SK-N-SH (cell line): ENCODE results near the gene MAP2K2. TPM values are rescaled to one million over a fixed set of nuclear protein-coding genes. Genes with fewer than 3 reads are reported as not detected.
A peak's percentile ranks its signal among the peaks of the same experiment; 100 is the strongest.

Source experiments
- CTCF ChIA-PET: fragments of 300-600, 350-600 bp; formaldehyde crosslinking; extraction: SDS; loops from one replicate; lab custom pipeline; 2021; lab: Yijun Ruan, JAX
- POLR2A ChIA-PET: fragments of 350-600 bp; sonication (Branson Sonifier 250); formaldehyde crosslinking; extraction: SDS; loops from one replicate; lab custom pipeline; 2020; ENCODE audit warnings: antibody characterized with exemption, inconsistent platforms; lab: Yijun Ruan, JAX
- DNase-seq: peaks from one replicate; pipeline ENCODE4 v3.0.0; 2012
- H2AFZ ChIP-seq: fragments of 200-600 bp; sonication (generic); 2 replicates; pipeline ENCODE4 v1.8.1; 2016; ENCODE audit warnings: antibody characterized with exemption, mild to moderate bottlenecking, low read depth
- H3F3A ChIP-seq: fragments of 200-600 bp; sonication (generic); replicated peaks from 2 replicates; pipeline ENCODE3; 2016; ENCODE audit warnings: antibody characterized with exemption, mild to moderate bottlenecking; ENCODE audit not compliant: insufficient read depth
- H3K27ac ChIP-seq, 2 experiments: fragments of 200-500 bp in 1 of 2; fragments of 200-600 bp in 1 of 2; sonication (Bioruptor generic) in 1 of 2; sonication (generic), shearing (Covaris generic) in 1 of 2; 2 replicates each; pipeline versions ENCODE4 v1.5.1 to v1.6.1; 2014 to 2016; ENCODE audit warnings: low read depth in 2 of 2, inconsistent platforms in 1 of 2, low read length in 1 of 2, mild to moderate bottlenecking in 1 of 2, mixed read lengths in 1 of 2
- H3K27me3 ChIP-seq: fragments of 200-600 bp; sonication (generic), shearing (Covaris generic); 2 replicates; pipeline ENCODE4 v1.6.1; 2016; ENCODE audit warnings: mixed run types; ENCODE audit not compliant: insufficient read depth
- H3K36me3 ChIP-seq, 2 experiments: fragments of 200-500 bp in 1 of 2; fragments of 200-600 bp in 1 of 2; sonication (Bioruptor generic) in 1 of 2; sonication (generic) in 1 of 2; replicated peaks in 1 of 2; 2 replicates each; pipeline versions ENCODE3 to v1.5.1; 2014 to 2016; ENCODE audit warnings: low read length in 1 of 2, mild to moderate bottlenecking in 1 of 2; ENCODE audit not compliant: insufficient read depth in 2 of 2, control insufficient read depth in 1 of 2
- H3K4me1 ChIP-seq, 2 experiments: fragments of 200-500 bp in 1 of 2; fragments of 200-600 bp in 1 of 2; sonication (Bioruptor generic) in 1 of 2; sonication (generic), shearing (Covaris generic) in 1 of 2; 2 replicates each; pipeline versions ENCODE4 v1.5.1 to v1.6.1; 2014 to 2016; ENCODE audit warnings: low read depth in 1 of 2, low read length in 1 of 2, mixed run types in 1 of 2; ENCODE audit not compliant: insufficient read depth in 2 of 2, control insufficient read depth in 1 of 2
- H3K4me2 ChIP-seq: fragments of 200-600 bp; sonication (generic), shearing (Covaris generic); 2 replicates; pipeline ENCODE4 v1.6.1; 2017; ENCODE audit warnings: mixed run types
- H3K4me3 ChIP-seq, 2 experiments: fragments of 200-500 bp in 1 of 2; fragments of 200-600 bp in 1 of 2; sonication (Bioruptor generic) in 1 of 2; sonication (generic), shearing (Covaris generic) in 1 of 2; 2 replicates each; pipeline versions ENCODE4 v1.5.1 to v1.8.1; 2014 to 2016; ENCODE audit warnings: low read depth in 2 of 2, inconsistent platforms in 1 of 2, low read length in 1 of 2, mild to moderate bottlenecking in 1 of 2, mixed read lengths in 1 of 2, moderate library complexity in 1 of 2
- H3K79me2 ChIP-seq: fragments of 200-600 bp; sonication (generic); 2 replicates; pipeline ENCODE4 v1.8.1; 2017; ENCODE audit warnings: mild to moderate bottlenecking; ENCODE audit not compliant: insufficient read depth
- H3K9ac ChIP-seq: fragments of 200-600 bp; sonication (generic); 2 replicates; pipeline ENCODE4 v1.6.1; 2017; ENCODE audit warnings: mixed run types
- H3K9me2 ChIP-seq: fragments of 200-600 bp; sonication (generic); 2 replicates; pipeline ENCODE4 v1.6.1; 2017; ENCODE audit warnings: mixed run types
- H3K9me3 ChIP-seq: fragments of 200-600 bp; sonication (generic); 2 replicates; pipeline ENCODE4 v1.6.1; 2017; ENCODE audit warnings: mixed run types, mild to moderate bottlenecking, moderate library complexity
- H4K20me1 ChIP-seq: fragments of 200-600 bp; sonication (generic); 2 replicates; pipeline ENCODE4 v1.6.1; 2017; ENCODE audit warnings: mild to moderate bottlenecking, mixed run types; ENCODE audit not compliant: insufficient read depth
- EZH2phosphoT487 ChIP-seq: fragments of 200-600 bp; sonication (generic); IDR thresholded peaks from 2 replicates; pipeline ENCODE4 v1.6.1; 2017; ENCODE audit warnings: low read depth, mixed run types, mild to moderate bottlenecking, antibody characterized with exemption, moderate library complexity, borderline replicate concordance
- FOSL2 ChIP-seq: IDR thresholded peaks from 2 replicates; pipeline ENCODE4 v1.4.0; 2012; ENCODE audit warnings: low read depth, mild to moderate bottlenecking, moderate library complexity, borderline replicate concordance
- GABPA ChIP-seq: IDR thresholded peaks from 2 replicates; pipeline ENCODE4 v1.4.0; 2012; ENCODE audit warnings: low read depth, mild to moderate bottlenecking
- IRF3 ChIP-seq: fragments of 150-350 bp; IDR thresholded peaks from 2 replicates; pipeline ENCODE4 v1.6.1; 2016; ENCODE audit warnings: mild to moderate bottlenecking, low read depth, low read length
- MAX ChIP-seq: IDR thresholded peaks from 2 replicates; pipeline ENCODE4 v1.4.0; 2012; ENCODE audit warnings: low read depth
- MXI1 ChIP-seq: IDR thresholded peaks from 2 replicates; pipeline ENCODE4 v1.6.1; 2012; ENCODE audit warnings: mild to moderate bottlenecking, low read depth, low read length, improper control_type of control experiment
- PBX3 ChIP-seq: IDR thresholded peaks from 2 replicates; pipeline ENCODE4; 2012
- TAF1 ChIP-seq: IDR thresholded peaks from 2 replicates; pipeline ENCODE4 v1.6.1; 2012; ENCODE audit warnings: low read depth, mild to moderate bottlenecking, low read length, moderate library complexity, borderline replicate concordance
- TCF12 ChIP-seq: IDR thresholded peaks from 2 replicates; pipeline ENCODE4 v1.4.0; 2012
- USF1 ChIP-seq: IDR thresholded peaks from 2 replicates; pipeline ENCODE4 v1.4.0; 2012; ENCODE audit warnings: low read depth, borderline replicate concordance
- WGBS: methylation state at CpG from one replicate; pipeline ENCODE4 v1.1.6; 2017; ENCODE audit warnings: low lambda C conversion rate; 5-methylcytosine and 5-hydroxymethylcytosine counted together
- polyA plus RNA-seq, 3 experiments: library from polyadenylated mRNA; depleted of rRNA; stranded (reverse); fragments of >200 nt; gene quantifications; 2 replicates each; pipeline ENCODE4 v1.2.3, GENCODE V29; 2012

Gene MAP2K2
- polyA plus RNA-seq, 1 of the 3 experiments (the other 2 are of a cell fraction): 114 TPM

GRCh38 chr19:4065430-4066175, 58.3 kb downstream of the MAP2K2 start:
- Histone ChIP-seq H4K20me1 (peaks cover 44% of the 10 kb centered on the region), H3K27me3 (no peaks in the 10 kb centered on the region), H3K27ac (peak overlapping the region in 1 of 2 experiments; percentile 85; a peak in 2 of 4 replicates), H3K4me1 (peaks cover 0 to 16% of the 10 kb centered on the region in 2 experiments; a peak in 1 of 4 replicates), H3K9me2 (no peaks in the 10 kb centered on the region), H3K9ac (no peak overlapping the region), H3K36me3 (peaks cover 3 to 13% of the 10 kb centered on the region in 2 experiments), H3K4me2 (no peak overlapping the region), H2AFZ (no peak overlapping the region), H3F3A (peaks cover 4% of the 10 kb centered on the region), H3K9me3 (no peaks in the 10 kb centered on the region), H3K79me2 (peaks cover 48% of the 10 kb centered on the region), H3K4me3 (peak overlapping the region in 1 of 2 experiments; percentile 80; a peak in 2 of 4 replicates)
- TF ChIP-seq GABPA: 0 out of 2 replicates have a peak, but pooled peaks have one; percentile 20
- 0 out of 2 replicates have a peak, but pooled peaks have one; percentile 6 for TF ChIP-seq TCF12
- peak; percentile 32; the same call in 1 of the 2 replicates for TF ChIP-seq TAF1
- no peak for TF ChIP-seq FOSL2
- TF ChIP-seq EZH2phosphoT487: no peak
- TF ChIP-seq IRF3: peak; percentile 39
- TF ChIP-seq PBX3: peak; percentile 97
- WGBS: 0% methylated on average over 2 of the region's 98 CpGs
- POLR2A ChIA-PET: interaction anchor here (0.6 to 1.2 kb wide), 4 partner anchors 58 to 590 kb away, joined by 3 to 4 read pairs (median 4); partner anchors contain the start of genes EEF2 and PIAS4
- CTCF ChIA-PET: interaction anchor here (0.8 to 1.0 kb wide), 2 partner anchors 74 to 80 kb away, joined by 3 read pairs; partner anchors contain the start of gene EEF2
- peak; percentile 99 for DNase-seq

- 0% methylated on average over 4 of the region's 57 CpGs for WGBS
- TF ChIP-seq TAF1 (0 out of 2 replicates have a peak, but pooled peaks have one; percentile 10), MAX (peak; percentile 84), USF1 (peak; percentile 33), MXI1 (peak; percentile 66; the same call in 1 of the 2 replicates), TCF12 (no peak)
- H3K9me3 ChIP-seq: no peaks in the 10 kb centered on the region
- peaks cover 57% of the 10 kb centered on the region for H3K79me2 ChIP-seq
- H3K4me3 ChIP-seq: peak overlapping the region; percentile 72 to 81
- H3K9ac ChIP-seq: peak overlapping the region; percentile 84
- peaks cover 4% of the 10 kb centered on the region for H3F3A ChIP-seq
- peaks cover 3 to 13% of the 10 kb centered on the region in 2 experiments for H3K36me3 ChIP-seq
- H3K27ac ChIP-seq: peak overlapping the region; percentile 59 to 85
- no peaks in the 10 kb centered on the region for H3K9me2 ChIP-seq
- peak; percentile 86 for DNase-seq
- ChIA-PET POLR2A (no interaction called here), CTCF (interaction anchor here (1.0 kb wide), 1 partner anchor 79 kb away, joined by 3 read pairs; the partner anchor contains the start of gene EEF2)
- no peak overlapping the region for H2AFZ ChIP-seq
- peak overlapping the region; percentile 100 for H3K4me2 ChIP-seq
- H3K4me1 ChIP-seq: peaks cover 0 to 16% of the 10 kb centered on the region in 2 experiments; a peak in 2 of 4 replicates
- H4K20me1 ChIP-seq: peaks cover 53% of the 10 kb centered on the region
- no peaks in the 10 kb centered on the region for H3K27me3 ChIP-seq
Observed at GRCh38 chr19:4064496-4065260, 59.2 kb downstream of the MAP2K2 start.
